Astrocyte (in vitro differentiated cells and primary cell): ENCODE results near the gene CD101. TPM values are rescaled to one million over a fixed set of nuclear protein-coding genes. Genes with fewer than 3 reads are reported as not detected.
A peak's percentile ranks its signal among the peaks of the same experiment; 100 is the strongest.

Experiments used
- DNase-seq: peaks from one replicate; pipeline ENCODE4 v3.0.0-alpha.2; 2010; ENCODE audit warnings: low read depth
- FAIRE-seq: peaks from 2 replicates; lab custom pipeline; 2011; peaks lifted over from hg19 to GRCh38; lab: Jason Lieb, UNC
- H2AFZ ChIP-seq: 2 replicates; pipeline ENCODE4 v1.6.0; 2012; ENCODE audit warnings: low read depth, low read length, inconsistent platforms
- H3K27ac ChIP-seq: 2 replicates; pipeline ENCODE4 v1.5.1; 2011; ENCODE audit warnings: low read depth, low read length, inconsistent platforms
- H3K27me3 ChIP-seq: 2 replicates; pipeline ENCODE4 v1.6.0; 2011; ENCODE audit warnings: low read length, inconsistent platforms; ENCODE audit not compliant: insufficient read depth
- H3K36me3 ChIP-seq: 2 replicates; pipeline ENCODE4 v1.5.1; 2011; ENCODE audit warnings: low read length, inconsistent platforms; ENCODE audit not compliant: insufficient read depth
- H3K4me1 ChIP-seq: 2 replicates; pipeline ENCODE4 v1.5.1; 2011; ENCODE audit warnings: low read length, inconsistent platforms; ENCODE audit not compliant: insufficient read depth
- H3K4me2 ChIP-seq: 2 replicates; pipeline ENCODE4 v1.6.0; 2012; ENCODE audit warnings: low read length, inconsistent platforms
- H3K4me3 ChIP-seq: 2 replicates; pipeline ENCODE4 v1.5.1; 2011; ENCODE audit warnings: low read depth, mild to moderate bottlenecking, low read length, inconsistent platforms; ENCODE audit not compliant: insufficient read depth
- H3K79me2 ChIP-seq: 2 replicates; pipeline ENCODE4 v1.6.0; 2012; ENCODE audit warnings: mild to moderate bottlenecking, low read length, inconsistent platforms; ENCODE audit not compliant: insufficient read depth
- H3K9ac ChIP-seq: 2 replicates; pipeline ENCODE4 v1.6.0; 2012; ENCODE audit warnings: mild to moderate bottlenecking, low read length, inconsistent platforms
- H3K9me3 ChIP-seq: 2 replicates; pipeline ENCODE4 v1.5.1; 2012; ENCODE audit warnings: low read depth, mild to moderate bottlenecking, low read length, inconsistent platforms; ENCODE audit not compliant: insufficient read depth
- H4K20me1 ChIP-seq: 2 replicates; pipeline ENCODE4 v1.6.0; 2012; ENCODE audit warnings: low read length, inconsistent platforms; ENCODE audit not compliant: insufficient read depth
- H3K27ac Mint-ChIP-seq: one replicate; pipeline ENCODE4 v1.8.0; 2021; ENCODE audit warnings: mild to moderate bottlenecking, mixed read lengths; ENCODE audit not compliant: unreplicated experiment
- H3K27me3 Mint-ChIP-seq: one replicate; pipeline ENCODE4 v1.8.0; 2021; ENCODE audit warnings: low read depth, mixed read lengths; ENCODE audit not compliant: unreplicated experiment
- H3K36me3 Mint-ChIP-seq: one replicate; pipeline ENCODE4 v1.8.0; 2021; ENCODE audit warnings: low read depth, mixed read lengths; ENCODE audit not compliant: unreplicated experiment
- H3K4me1 Mint-ChIP-seq: one replicate; pipeline ENCODE4 v1.8.0; 2021; ENCODE audit warnings: low read depth, mixed read lengths; ENCODE audit not compliant: unreplicated experiment
- H3K4me3 Mint-ChIP-seq: one replicate; pipeline ENCODE4 v1.8.0; 2021; ENCODE audit warnings: mild to moderate bottlenecking, moderate library complexity, mixed read lengths; ENCODE audit not compliant: unreplicated experiment
- H3K9me3 Mint-ChIP-seq: one replicate; pipeline ENCODE4 v1.8.0; 2021; ENCODE audit warnings: mild to moderate bottlenecking, mixed read lengths; ENCODE audit not compliant: unreplicated experiment
- EZH2 ChIP-seq: IDR thresholded peaks from 2 replicates; pipeline ENCODE4 v1.6.1; 2012; ENCODE audit warnings: mild to moderate bottlenecking, low read length, inconsistent platforms; ENCODE audit not compliant: insufficient read depth
- total RNA-seq: library from RNA; stranded (reverse); gene quantifications from 2 replicates; pipeline ENCODE4 v1.2.1, GENCODE V29; 2021
- TF ChIP-seq, protein P1 (sequence below): IDR thresholded peaks from 2 replicates; pipeline ENCODE4 v1.5.1; 2011; ENCODE audit warnings: low read depth, mild to moderate bottlenecking, inconsistent platforms, low read length, moderate library complexity; ENCODE audit not compliant: insufficient read depth

Gene CD101
- total RNA-seq, 1 donor from 2014 or later = 1.6 TPM

DNA sequence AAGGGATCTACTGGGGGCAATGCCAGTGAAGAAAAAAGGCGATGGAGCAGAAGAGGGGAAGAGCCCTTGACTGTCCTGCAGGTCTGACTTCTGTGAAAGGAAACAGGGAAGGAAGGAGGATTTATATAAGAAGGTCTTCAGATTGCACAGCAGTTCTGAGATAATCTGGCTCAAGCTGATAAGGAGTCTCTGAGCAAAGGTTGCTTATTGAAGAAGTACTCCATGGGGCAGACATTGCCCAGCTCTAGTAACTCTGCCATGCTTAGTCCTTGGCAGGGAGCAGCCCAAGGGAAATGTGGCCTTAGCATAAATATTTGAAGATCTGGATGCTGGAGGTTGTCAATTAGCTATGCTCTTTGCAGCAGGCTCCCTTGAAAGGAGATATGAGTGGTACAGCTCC, 42.7 kb downstream of the CD101 start:
- Mint-ChIP-seq H3K4me1 (peaks cover 4% of the 10 kb centered on the region), H3K9me3 (peaks cover 2% of the 10 kb centered on the region), H3K27ac (no peak overlapping the region), H3K36me3 (peaks cover 1% of the 10 kb centered on the region), H3K27me3 (peaks cover 3% of the 10 kb centered on the region), H3K4me3 (no peak overlapping the region)
- Histone ChIP-seq H3K36me3 (no peaks in the 10 kb centered on the region), H2AFZ (no peak overlapping the region), H3K4me2 (no peak overlapping the region), H3K27me3 (no peaks in the 10 kb centered on the region), H3K4me3 (no peak overlapping the region), H3K27ac (no peak overlapping the region), H3K9me3 (no peaks in the 10 kb centered on the region), H3K79me2 (no peaks in the 10 kb centered on the region), H3K9ac (no peak overlapping the region), H3K4me1 (no peaks in the 10 kb centered on the region), H4K20me1 (no peaks in the 10 kb centered on the region)
- no peak for FAIRE-seq
- no peak for DNase-seq
- TF ChIP-seq EZH2 = no peak
- TF ChIP-seq, protein P1, sequence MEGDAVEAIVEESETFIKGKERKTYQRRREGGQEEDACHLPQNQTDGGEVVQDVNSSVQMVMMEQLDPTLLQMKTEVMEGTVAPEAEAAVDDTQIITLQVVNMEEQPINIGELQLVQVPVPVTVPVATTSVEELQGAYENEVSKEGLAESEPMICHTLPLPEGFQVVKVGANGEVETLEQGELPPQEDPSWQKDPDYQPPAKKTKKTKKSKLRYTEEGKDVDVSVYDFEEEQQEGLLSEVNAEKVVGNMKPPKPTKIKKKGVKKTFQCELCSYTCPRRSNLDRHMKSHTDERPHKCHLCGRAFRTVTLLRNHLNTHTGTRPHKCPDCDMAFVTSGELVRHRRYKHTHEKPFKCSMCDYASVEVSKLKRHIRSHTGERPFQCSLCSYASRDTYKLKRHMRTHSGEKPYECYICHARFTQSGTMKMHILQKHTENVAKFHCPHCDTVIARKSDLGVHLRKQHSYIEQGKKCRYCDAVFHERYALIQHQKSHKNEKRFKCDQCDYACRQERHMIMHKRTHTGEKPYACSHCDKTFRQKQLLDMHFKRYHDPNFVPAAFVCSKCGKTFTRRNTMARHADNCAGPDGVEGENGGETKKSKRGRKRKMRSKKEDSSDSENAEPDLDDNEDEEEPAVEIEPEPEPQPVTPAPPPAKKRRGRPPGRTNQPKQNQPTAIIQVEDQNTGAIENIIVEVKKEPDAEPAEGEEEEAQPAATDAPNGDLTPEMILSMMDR = no peak

DNA sequence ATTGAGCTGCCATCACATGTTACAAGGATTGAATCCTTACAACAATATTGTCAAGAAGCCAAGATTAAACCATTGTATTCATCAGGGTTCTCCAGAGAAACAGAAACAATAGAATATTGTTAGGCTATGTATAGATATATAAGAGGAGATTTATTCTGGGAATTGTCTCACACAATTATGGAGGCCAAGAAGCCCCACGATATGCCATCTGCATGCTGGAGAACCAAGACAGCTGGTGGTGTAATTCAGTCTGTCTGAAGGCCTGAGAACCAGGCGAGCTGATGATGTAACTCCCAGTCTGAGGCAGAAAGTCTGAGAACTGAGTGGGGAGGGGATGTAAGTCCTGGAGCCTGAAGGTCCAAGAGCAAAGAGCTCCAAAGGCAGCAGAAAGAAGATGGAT, 44.1 kb downstream of the CD101 start:
- no peak overlapping the region for H3K4me2 ChIP-seq
- H4K20me1 ChIP-seq = no peaks in the 10 kb centered on the region
- H3K27me3 ChIP-seq = no peaks in the 10 kb centered on the region
- Mint-ChIP-seq H3K4me3 (no peak overlapping the region), H3K4me1 (peaks cover 4% of the 10 kb centered on the region), H3K9me3 (no peaks in the 10 kb centered on the region), H3K27ac (peak overlapping the region; percentile 58), H3K36me3 (peaks cover 2% of the 10 kb centered on the region), H3K27me3 (peaks cover 4% of the 10 kb centered on the region)
- H3K4me1 ChIP-seq = no peaks in the 10 kb centered on the region
- no peaks in the 10 kb centered on the region for H3K9me3 ChIP-seq
- FAIRE-seq (no peak), DNase-seq (no peak)
- no peak overlapping the region for H2AFZ ChIP-seq
- H3K79me2 ChIP-seq = no peaks in the 10 kb centered on the region
- H3K4me3 ChIP-seq = no peak overlapping the region
- no peak overlapping the region for H3K27ac ChIP-seq
- no peak for TF ChIP-seq EZH2
- TF ChIP-seq, protein P1 = no peak
- no peak overlapping the region for H3K9ac ChIP-seq
- no peaks in the 10 kb centered on the region for H3K36me3 ChIP-seq

DNA sequence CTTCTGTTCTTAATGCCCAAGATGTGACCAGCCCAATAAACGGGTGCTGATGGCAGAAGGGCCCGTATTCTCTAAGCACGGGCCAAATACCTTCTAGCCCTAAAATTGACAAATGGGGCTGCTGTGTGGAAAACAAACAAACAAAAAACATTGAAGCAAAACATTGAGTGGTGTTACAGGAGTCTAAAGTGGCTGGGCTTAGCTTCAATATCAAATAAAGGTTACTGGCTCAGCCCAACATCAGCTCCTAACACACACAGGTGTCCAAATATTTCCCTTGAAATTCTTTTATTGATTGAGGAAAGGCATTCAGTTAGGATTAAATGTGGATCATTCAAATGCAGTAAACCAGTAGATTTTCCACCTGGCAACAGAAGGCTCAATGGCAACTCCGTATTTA, 45.2 kb downstream of the CD101 start:
- H4K20me1 ChIP-seq = no peaks in the 10 kb centered on the region
- peaks cover 6% of the 10 kb centered on the region for H3K27me3 Mint-ChIP-seq
- H3K4me3 Mint-ChIP-seq = no peak overlapping the region
- no peak overlapping the region for H3K9ac ChIP-seq
- no peak overlapping the region for H3K27ac ChIP-seq
- peaks cover 4% of the 10 kb centered on the region for H3K4me1 Mint-ChIP-seq
- H3K9me3 ChIP-seq = no peaks in the 10 kb centered on the region
- H3K36me3 Mint-ChIP-seq = peaks cover 2% of the 10 kb centered on the region
- H3K27ac Mint-ChIP-seq = no peak overlapping the region
- no peaks in the 10 kb centered on the region for H3K9me3 Mint-ChIP-seq
- no peak for DNase-seq
- no peak for FAIRE-seq
- TF ChIP-seq, protein P1 = no peak
- H2AFZ ChIP-seq = no peak overlapping the region
- no peaks in the 10 kb centered on the region for H3K27me3 ChIP-seq
- H3K4me3 ChIP-seq = no peak overlapping the region
- no peaks in the 10 kb centered on the region for H3K36me3 ChIP-seq
- no peak overlapping the region for H3K4me2 ChIP-seq
- no peaks in the 10 kb centered on the region for H3K4me1 ChIP-seq
- H3K79me2 ChIP-seq = no peaks in the 10 kb centered on the region
